HG03175 (cell line): ENCODE measurements around the gene MYH9.

Experiments
- ATAC-seq: cut with Tn5 transposase; IDR thresholded peaks from one replicate; pipeline ENCODE4 v1.9.1; 2021; ENCODE audit warnings: mild to moderate bottlenecking, moderate library complexity; ENCODE audit not compliant: unreplicated experiment

The MYH9 gene

GRCh38 chr22:36234919-36235318 lies 152.8 kb downstream of the MYH9 start:
- ATAC-seq, result no peak

GRCh38 chr22:36234213-36234612 lies 153.6 kb downstream of the MYH9 start:
- no peak for ATAC-seq

- no peak for ATAC-seq
Measured at GRCh38 chr22:36233796-36234195, 154.0 kb downstream of the MYH9 start.

- ATAC-seq, result no peak
Measured at GRCh38 chr22:36232715-36233401, 154.9 kb downstream of the MYH9 start.
